Measurements from ENCODE around the gene PPP1R37.

The PPP1R37 gene

DNA sequence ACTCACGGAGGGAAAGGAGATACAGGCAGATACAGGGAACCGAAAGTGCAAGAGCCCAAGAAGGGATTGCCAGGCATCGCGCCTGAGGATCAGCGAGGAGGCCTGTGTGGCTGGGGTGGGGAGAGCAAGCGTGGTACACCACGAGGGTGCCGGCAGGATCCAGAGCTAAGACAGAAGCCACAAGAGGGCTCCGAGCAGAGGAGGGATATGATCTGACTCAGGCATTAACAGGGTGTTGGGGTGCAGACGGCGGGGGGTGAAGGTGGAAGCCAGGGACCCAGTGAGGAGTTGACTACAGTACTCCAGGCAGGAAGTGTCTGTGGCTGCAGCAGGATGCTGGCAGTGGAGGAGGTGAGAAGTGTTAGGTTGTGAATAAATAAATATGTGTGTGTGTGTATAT, 5.4 kb upstream of the PPP1R37 start:
- intact Hi-C loops (cut with DNase I; ENCODE audit: low total_unique reads) = no loop called here
- Histone ChIP-seq H3K27ac (no peak overlapping the region), H3K27me3 (no peaks in the 10 kb centered on the region), H3K4me1 (peaks cover 0 to 9% (median 7%) of the 10 kb centered on the region in 4 donors), H3K36me3 (peaks cover 0 to 24% (median 6%) of the 10 kb centered on the region in 3 donors), H3K9me3 (no peaks in the 10 kb centered on the region), H3K4me3 (no peak overlapping the region)
- no peak for TF ChIP-seq CTCF (IDR thresholded peaks at IDR 0.05)
- no peak for DNase-seq

DNA sequence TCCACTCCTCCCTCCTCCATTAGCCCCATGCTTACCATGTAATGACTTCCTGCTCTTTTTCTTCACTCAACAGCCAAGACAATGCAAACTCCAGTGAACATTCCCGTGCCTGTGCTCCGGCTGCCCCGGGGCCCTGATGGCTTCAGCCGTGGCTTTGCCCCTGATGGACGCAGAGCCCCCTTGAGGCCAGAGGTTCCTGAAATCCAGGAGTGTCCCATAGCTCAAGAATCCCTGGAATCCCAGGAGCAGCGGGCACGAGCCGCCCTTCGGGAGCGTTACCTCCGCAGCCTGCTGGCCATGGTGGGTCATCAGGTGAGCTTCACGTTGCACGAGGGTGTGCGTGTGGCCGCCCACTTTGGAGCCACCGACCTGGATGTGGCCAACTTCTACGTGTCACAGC, 2.9 kb upstream of the PPP1R37 start:
- Histone ChIP-seq H3K27ac (no peak overlapping the region), H3K9me3 (no peaks in the 10 kb centered on the region), H3K4me1 (peaks cover 0 to 26% (median 23%) of the 10 kb centered on the region in 4 donors), H3K4me3 (no peak overlapping the region), H3K27me3 (no peaks in the 10 kb centered on the region), H3K36me3 (peaks cover 0 to 14% (median 4%) of the 10 kb centered on the region in 3 donors)
- TF ChIP-seq CTCF (IDR thresholded peaks at IDR 0.05) = no peak
- intact Hi-C loops (cut with DNase I; ENCODE audit: low total_unique reads) = no loop called here
- no peak for DNase-seq

DNA sequence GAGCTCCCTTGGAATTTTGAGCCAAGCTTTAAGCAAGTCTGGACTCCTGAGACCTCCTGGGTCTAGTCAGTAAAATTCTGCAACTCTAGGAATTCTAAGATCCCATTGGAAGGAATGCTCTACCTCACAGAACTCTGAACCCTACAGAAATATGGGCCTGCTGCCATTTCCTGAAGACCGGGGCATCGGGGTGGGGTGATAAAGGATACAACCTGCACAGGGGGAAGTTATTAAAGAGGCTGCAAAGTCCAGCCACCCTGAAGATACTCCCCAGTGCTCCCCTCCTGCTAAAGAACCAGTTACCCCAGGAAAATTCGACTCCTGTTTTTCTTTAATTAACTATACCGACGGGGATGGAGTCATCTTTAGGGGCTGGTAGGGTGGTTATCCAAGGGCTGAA, 2.4 kb upstream of the PPP1R37 start:
- no peaks in the 10 kb centered on the region for H3K27me3 ChIP-seq
- H3K9me3 ChIP-seq = no peaks in the 10 kb centered on the region
- H3K27ac ChIP-seq = peak overlapping the region; percentile 77 to 84
- H3K36me3 ChIP-seq = peaks cover 0 to 9% (median 0%) of the 10 kb centered on the region in 3 donors
- DNase-seq = no peak
- intact Hi-C loops (cut with DNase I; ENCODE audit: low total_unique reads) = no loop called here
- peak overlapping the region; percentile 80 to 83 for H3K4me3 ChIP-seq
- no peak for TF ChIP-seq CTCF (IDR thresholded peaks at IDR 0.05)
- peaks cover 0 to 32% (median 28%) of the 10 kb centered on the region in 4 donors for H3K4me1 ChIP-seq

DNA sequence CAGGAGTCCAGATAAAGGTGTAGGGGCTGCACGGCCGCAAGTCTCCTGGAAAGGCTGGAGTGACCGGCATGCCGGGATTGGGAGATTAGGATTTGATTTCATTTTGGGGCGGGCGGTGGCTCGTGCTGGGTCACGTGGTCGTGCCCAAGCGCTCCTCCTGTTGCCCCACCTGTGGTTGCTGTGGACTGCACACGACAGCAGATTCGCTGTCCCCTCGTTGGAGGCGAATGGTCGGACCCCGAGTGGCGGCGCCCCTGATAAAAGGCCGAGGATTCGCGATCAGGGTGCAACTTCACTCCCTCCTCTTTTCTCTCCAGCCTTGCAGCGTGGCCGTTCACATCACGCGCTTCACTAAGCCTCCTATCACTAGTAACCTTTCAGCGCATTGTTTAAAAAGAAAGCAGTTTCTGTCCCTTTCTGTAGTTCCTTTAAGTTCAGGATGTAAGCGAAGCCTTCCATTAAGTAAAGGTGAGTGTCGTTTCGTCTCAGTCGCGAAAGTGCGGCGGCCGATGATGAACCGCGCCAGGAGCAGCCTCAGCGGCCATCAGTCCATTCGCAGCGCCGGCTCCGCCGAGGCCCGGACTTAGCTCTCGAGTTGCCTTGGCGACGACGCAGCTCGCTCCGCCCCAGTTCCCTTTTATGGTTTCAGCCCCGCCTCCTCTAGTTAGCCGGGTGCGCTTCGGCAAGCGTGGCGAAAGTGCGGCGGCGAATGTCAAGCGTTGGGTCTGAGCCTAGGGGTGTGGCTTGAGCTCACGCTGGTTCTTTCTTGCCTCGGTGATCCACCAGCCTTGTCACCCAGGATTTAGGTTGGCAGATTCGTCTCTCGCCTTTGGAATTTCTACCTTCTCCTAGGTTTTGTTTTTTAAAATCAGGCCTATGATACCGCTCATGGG, 1.7 kb upstream of the PPP1R37 start:
- peak overlapping the region; percentile 80 to 83 for H3K4me3 ChIP-seq
- intact Hi-C loops (cut with DNase I; ENCODE audit: low total_unique reads) = no loop called here
- no peaks in the 10 kb centered on the region for H3K9me3 ChIP-seq
- H3K36me3 ChIP-seq = peaks cover 0 to 7% (median 0%) of the 10 kb centered on the region in 3 donors
- H3K27me3 ChIP-seq = no peaks in the 10 kb centered on the region
- DNase-seq = peak; percentile 97 to 99
- H3K4me1 ChIP-seq = peaks cover 0 to 39% (median 30%) of the 10 kb centered on the region in 4 donors
- peak overlapping the region; percentile 77 to 84 for H3K27ac ChIP-seq
- TF ChIP-seq CTCF (IDR thresholded peaks at IDR 0.05) = no peak

- Histone ChIP-seq H3K4me1 (peaks cover 0 to 66% (median 43%) of the 10 kb centered on the region in 4 donors), H3K27me3 (no peaks in the 10 kb centered on the region), H3K27ac (no peak overlapping the region), H3K36me3 (no peaks in the 10 kb centered on the region), H3K9me3 (no peaks in the 10 kb centered on the region), H3K4me3 (peak overlapping the region; percentile 80 to 83)
- DNase-seq = no peak
- no peak for TF ChIP-seq CTCF (IDR thresholded peaks at IDR 0.05)
- intact Hi-C loops (cut with DNase I; ENCODE audit: low total_unique reads) = no loop called here
These were observed 1.2 kb downstream of the PPP1R37 start for GRCh38 chr19:45094137-45094536.

Measured in tibial artery (tissue), 4 donors.